Fibroblast of skin of abdomen (primary cell): Measurements from ENCODE around the gene ADCK1.
A peak's percentile ranks its signal among the peaks of the same experiment; 100 is the strongest.
"Not testable (repeated sequence)": the region's sequence is repeated elsewhere in the genome, so short reads cannot be mapped to it uniquely, and the experiment has no call there.

Experiments
- DNase-seq: peaks from one replicate; pipeline ENCODE4 v3.0.0-alpha.2; 2013

Gene ADCK1

GRCh38 chr14:77903937-77904617 is 104.2 kb downstream of the ADCK1 start:
- DNase-seq, result peak; percentile 71

- no peak for DNase-seq
Observed at GRCh38 chr14:77906446-77906845, 106.5 kb downstream of the ADCK1 start.

GRCh38 chr14:77908847-77909246 is 108.9 kb downstream of the ADCK1 start:
- no peak for DNase-seq

GRCh38 chr14:77909911-77910310 is 110.0 kb downstream of the ADCK1 start:
- DNase-seq, result no peak

GRCh38 chr14:77910506-77910905 is 110.6 kb downstream of the ADCK1 start:
- no peak for DNase-seq

GRCh38 chr14:77911356-77911755 is 111.4 kb downstream of the ADCK1 start:
- DNase-seq, result no peak

- no peak for DNase-seq
Observed at GRCh38 chr14:77912754-77913556, 113.0 kb downstream of the ADCK1 start.

GRCh38 chr14:77914073-77914721 is 114.3 kb downstream of the ADCK1 start:
- DNase-seq, result no peak

- DNase-seq, result not testable (repeated sequence)
Observed at GRCh38 chr14:77915390-77915789, 115.5 kb downstream of the ADCK1 start.

- DNase-seq, result no peak
Observed at GRCh38 chr14:77917491-77918201, 117.7 kb downstream of the ADCK1 start.

GRCh38 chr14:77918448-77918847 is 118.5 kb downstream of the ADCK1 start:
- no peak for DNase-seq

GRCh38 chr14:77920312-77920711 is 120.4 kb downstream of the ADCK1 start:
- no peak for DNase-seq

GRCh38 chr14:77921818-77922217 is 121.9 kb downstream of the ADCK1 start:
- no peak for DNase-seq

- no peak for DNase-seq
Observed at GRCh38 chr14:77923131-77923936, 123.4 kb downstream of the ADCK1 start.

GRCh38 chr14:77924141-77924948 is 124.4 kb downstream of the ADCK1 start:
- no peak for DNase-seq

GRCh38 chr14:77926942-77927341 is 127.0 kb downstream of the ADCK1 start:
- DNase-seq, result no peak

GRCh38 chr14:77931441-77931840 is 131.5 kb downstream of the ADCK1 start:
- no peak for DNase-seq

GRCh38 chr14:77936138-77936639 is 136.3 kb downstream of the ADCK1 start:
- no peak for DNase-seq

- DNase-seq, result no peak
Observed at GRCh38 chr14:77947372-77947771, 147.5 kb downstream of the ADCK1 start.

GRCh38 chr14:77950371-77951063 is 150.6 kb downstream of the ADCK1 start:
- DNase-seq, result peak; percentile 15
